SU-DHL-6 (cell line): ENCODE measurements around the gene FRMD1.

ENCODE experiments used
- CTCF ChIP-seq: fragments of 200-600 bp; sonication (generic); IDR thresholded peaks from one replicate; pipeline ENCODE4 v1.5.1; 2017; ENCODE audit warnings: antibody characterized with exemption, mild to moderate bottlenecking, low read length, moderate library complexity; ENCODE audit not compliant: insufficient read depth, poor library complexity, severe bottlenecking
- EZH2phosphoT487 ChIP-seq: fragments of 200-600 bp; sonication (generic), shearing (Covaris generic); conservative IDR thresholded peaks from 2 replicates; pipeline ENCODE4 v1.6.1; 2018; ENCODE audit warnings: mild to moderate bottlenecking, antibody characterized with exemption, low read length, moderate library complexity, mixed read lengths

GRCh38 chr6:168049277-168049676 lies 29.7 kb downstream of the FRMD1 start:
- TF ChIP-seq CTCF (no peak), EZH2phosphoT487 (no peak)
